Ascending aorta (tissue), 2 donors: ENCODE data around the gene AKNA. TPM values are rescaled to one million over a fixed set of nuclear protein-coding genes. Genes with fewer than 3 reads are reported as not detected.
"Not testable (repeated sequence)": the region's sequence is repeated elsewhere in the genome, so short reads cannot be mapped to it uniquely, and the experiment has no call there.

ENCODE experiments used
- DNase-seq, 2 donors: peaks; one replicate each; pipeline ENCODE4 v3.0.0-alpha.2; 2019; ENCODE audit warnings: low spot score in 2 of 2
- H3K27ac ChIP-seq, 2 donors: fragments of 200-600 bp; sonication (generic); one replicate each; pipeline ENCODE4 v1.5.1; 2016 to 2017; ENCODE audit warnings: mild to moderate bottlenecking in 1 of 2
- H3K27me3 ChIP-seq: fragments of 200-600 bp; sonication (generic); one replicate; pipeline ENCODE4 v1.5.1; 2017
- H3K36me3 ChIP-seq, 2 donors: fragments of 200-600 bp; sonication (generic); one replicate each; pipeline ENCODE4 v1.5.1; 2016
- H3K4me1 ChIP-seq, 2 donors: fragments of 200-600 bp; sonication (generic); one replicate each; pipeline ENCODE4 v1.5.1; 2016 to 2017; ENCODE audit warnings: mild to moderate bottlenecking in 1 of 2
- H3K4me3 ChIP-seq, 2 donors: fragments of 200-600 bp; sonication (generic); one replicate each; pipeline ENCODE4 v1.5.1; 2016 to 2017; ENCODE audit warnings: mild to moderate bottlenecking in 1 of 2
- H3K9me3 ChIP-seq, 2 donors: fragments of 200-600 bp; sonication (generic); one replicate each; pipeline ENCODE4 v1.5.1; 2016
- intact Hi-C: fragments of 100-400 bp; cut with DNase I; formaldehyde crosslinking; loops from one replicate; pipeline ENCODE4 v1.15.1; 2023
- total RNA-seq: library from RNA; depleted of rRNA; stranded (reverse); fragments of >200 nt; gene quantifications from one replicate; pipeline ENCODE4 v1.1.0, GENCODE V29; 2016
- TF ChIP-seq, protein P1 (sequence below), 3 experiments: fragments of 200-600 bp in 2 of 3; fragments of 450-650 bp in 1 of 3; sonication (generic) in 2 of 3; IDR thresholded peaks; one replicate each; pipeline ENCODE4 v1.5.1; 2016 to 2019; ENCODE audit warnings: antibody characterized with exemption in 3 of 3, mild to moderate bottlenecking in 1 of 3, moderate library complexity in 1 of 3

AKNA gene
- total RNA-seq, 1 donor from 2014 or later: 87.9 TPM

DNA sequence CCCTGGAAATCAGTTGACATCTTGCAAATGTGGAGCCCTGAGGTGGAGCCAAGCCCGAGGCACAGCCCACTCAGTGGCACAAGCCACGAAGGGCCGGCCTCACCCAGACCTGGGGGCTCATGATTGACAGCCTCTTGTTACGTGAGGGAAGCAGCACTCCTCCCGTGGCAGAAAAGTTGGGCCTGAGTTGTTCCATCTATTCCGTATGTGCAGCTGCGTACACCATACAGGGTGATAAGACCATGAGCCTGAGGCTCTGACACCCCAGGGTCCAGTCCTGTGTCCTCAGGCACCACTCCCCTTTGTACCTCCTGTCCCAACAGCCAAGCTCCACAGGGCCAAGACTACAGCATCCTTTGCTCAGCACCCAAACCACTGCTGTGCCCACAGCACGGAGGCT, 60.0 kb downstream of the AKNA start:
- Histone ChIP-seq H3K27ac (no peak overlapping the region), H3K4me3 (no peak overlapping the region), H3K4me1 (no peaks in the 10 kb centered on the region), H3K36me3 (no peaks in the 10 kb centered on the region), H3K27me3 (no peaks in the 10 kb centered on the region), H3K9me3 (no peaks in the 10 kb centered on the region)
- intact Hi-C loops: no loop called here
- TF ChIP-seq, protein P1, sequence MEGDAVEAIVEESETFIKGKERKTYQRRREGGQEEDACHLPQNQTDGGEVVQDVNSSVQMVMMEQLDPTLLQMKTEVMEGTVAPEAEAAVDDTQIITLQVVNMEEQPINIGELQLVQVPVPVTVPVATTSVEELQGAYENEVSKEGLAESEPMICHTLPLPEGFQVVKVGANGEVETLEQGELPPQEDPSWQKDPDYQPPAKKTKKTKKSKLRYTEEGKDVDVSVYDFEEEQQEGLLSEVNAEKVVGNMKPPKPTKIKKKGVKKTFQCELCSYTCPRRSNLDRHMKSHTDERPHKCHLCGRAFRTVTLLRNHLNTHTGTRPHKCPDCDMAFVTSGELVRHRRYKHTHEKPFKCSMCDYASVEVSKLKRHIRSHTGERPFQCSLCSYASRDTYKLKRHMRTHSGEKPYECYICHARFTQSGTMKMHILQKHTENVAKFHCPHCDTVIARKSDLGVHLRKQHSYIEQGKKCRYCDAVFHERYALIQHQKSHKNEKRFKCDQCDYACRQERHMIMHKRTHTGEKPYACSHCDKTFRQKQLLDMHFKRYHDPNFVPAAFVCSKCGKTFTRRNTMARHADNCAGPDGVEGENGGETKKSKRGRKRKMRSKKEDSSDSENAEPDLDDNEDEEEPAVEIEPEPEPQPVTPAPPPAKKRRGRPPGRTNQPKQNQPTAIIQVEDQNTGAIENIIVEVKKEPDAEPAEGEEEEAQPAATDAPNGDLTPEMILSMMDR (IDR thresholded peaks at IDR 0.05): no peak
- DNase-seq: no peak

DNA sequence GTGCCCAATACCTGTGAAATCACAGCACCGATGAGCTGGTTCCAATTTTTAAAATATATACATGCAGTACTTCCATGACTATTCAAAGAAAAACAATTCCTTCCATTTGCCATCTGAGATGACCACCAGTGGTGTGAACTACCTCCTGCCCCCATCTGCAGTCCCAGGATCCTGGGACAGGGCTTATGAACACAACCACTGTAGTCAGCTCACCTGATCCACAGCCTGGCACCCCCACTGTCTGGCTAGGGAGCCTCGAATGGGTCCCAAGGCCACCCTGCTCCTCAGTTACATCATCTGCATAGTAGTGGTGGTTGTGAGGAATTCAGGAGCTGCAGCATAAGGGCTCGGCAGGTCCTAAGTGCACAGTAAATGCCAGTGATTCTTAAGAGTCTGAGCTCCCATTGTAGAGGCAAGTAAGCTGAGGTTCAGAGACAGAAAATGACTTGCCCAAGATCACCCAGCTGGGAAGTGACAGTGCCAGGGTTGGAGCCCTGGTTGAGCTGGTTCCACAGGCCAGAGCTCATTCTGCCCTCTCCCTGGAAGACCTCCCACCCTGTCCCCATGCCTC, 62.0 kb downstream of the AKNA start:
- H3K27ac ChIP-seq, intact Hi-C loops, H3K4me1 ChIP-seq, H3K9me3 ChIP-seq, DNase-seq, H3K36me3 ChIP-seq, H3K27me3 ChIP-seq, H3K4me3 ChIP-seq: not testable (repeated sequence)

DNA sequence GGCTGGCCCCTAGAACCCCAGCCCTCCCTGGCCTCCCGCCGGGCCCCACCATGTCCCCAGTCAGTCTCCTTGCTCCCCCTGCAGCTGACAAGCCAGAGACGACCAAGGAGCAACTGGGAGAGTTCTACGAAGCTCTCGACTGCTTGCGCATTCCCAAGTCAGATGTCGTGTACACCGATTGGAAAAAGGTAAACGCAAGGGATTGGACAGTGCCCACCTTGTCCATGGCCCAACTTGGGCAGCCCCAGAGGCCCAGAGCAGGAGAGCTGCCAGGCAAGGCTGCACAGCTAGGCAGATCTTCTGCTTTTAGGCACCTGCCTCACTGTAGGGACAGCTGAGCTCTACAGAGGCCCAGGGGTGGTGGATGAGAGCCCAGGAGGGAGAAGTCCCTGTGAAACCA, 62.8 kb downstream of the AKNA start:
- intact Hi-C loops, H3K27ac ChIP-seq, H3K27me3 ChIP-seq, H3K4me3 ChIP-seq, DNase-seq, H3K9me3 ChIP-seq, H3K36me3 ChIP-seq, H3K4me1 ChIP-seq: not testable (repeated sequence)

DNA sequence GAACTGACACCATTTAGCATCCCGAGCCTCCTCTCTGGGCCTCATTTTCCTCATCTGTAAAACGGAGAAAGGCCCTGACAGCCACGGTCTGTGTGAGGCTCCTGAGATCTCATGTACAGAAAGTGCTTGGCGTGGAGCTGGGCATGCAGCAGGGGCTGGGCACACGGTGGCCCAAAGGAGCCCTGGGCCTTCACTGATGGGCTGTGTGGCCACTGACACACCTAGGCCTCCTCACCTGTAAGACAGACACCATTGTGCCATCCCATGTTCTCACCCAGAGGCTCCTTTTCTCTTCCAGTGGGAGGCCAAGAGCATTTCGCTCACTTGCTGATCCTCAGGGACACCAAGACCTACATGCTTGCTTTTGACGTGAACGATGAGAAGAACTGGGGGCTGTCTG, 63.3 kb downstream of the AKNA start:
- H3K27ac ChIP-seq: no peak overlapping the region
- H3K4me3 ChIP-seq: no peak overlapping the region
- no peaks in the 10 kb centered on the region for H3K36me3 ChIP-seq
- H3K27me3 ChIP-seq: no peaks in the 10 kb centered on the region
- DNase-seq: no peak
- intact Hi-C loops: no loop called here
- H3K4me1 ChIP-seq: no peaks in the 10 kb centered on the region
- TF ChIP-seq, protein P1 (IDR thresholded peaks at IDR 0.05): no peak
- no peaks in the 10 kb centered on the region for H3K9me3 ChIP-seq

DNA sequence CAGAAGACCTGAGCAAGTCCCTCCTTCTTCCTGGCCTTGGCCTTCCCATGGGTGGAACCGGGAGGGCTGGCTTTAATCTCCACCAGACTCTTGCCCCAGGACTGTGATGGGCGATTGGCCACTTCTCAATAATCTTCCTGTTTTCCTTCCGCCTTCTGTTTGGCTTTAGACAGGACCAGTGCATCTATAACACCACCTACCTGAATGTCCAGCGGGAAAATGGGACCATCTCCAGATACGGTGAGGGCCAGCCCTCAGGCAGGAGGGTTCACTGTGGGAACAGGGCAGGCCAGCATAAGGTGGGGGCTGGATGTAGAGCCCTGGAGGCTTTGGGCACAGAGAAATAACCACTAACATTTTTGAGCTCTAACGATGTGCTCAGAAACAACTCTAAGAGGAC, 63.9 kb downstream of the AKNA start:
- H3K27me3 ChIP-seq, H3K36me3 ChIP-seq, intact Hi-C loops, H3K4me3 ChIP-seq, H3K4me1 ChIP-seq, DNase-seq, H3K27ac ChIP-seq, H3K9me3 ChIP-seq: not testable (repeated sequence)

DNA sequence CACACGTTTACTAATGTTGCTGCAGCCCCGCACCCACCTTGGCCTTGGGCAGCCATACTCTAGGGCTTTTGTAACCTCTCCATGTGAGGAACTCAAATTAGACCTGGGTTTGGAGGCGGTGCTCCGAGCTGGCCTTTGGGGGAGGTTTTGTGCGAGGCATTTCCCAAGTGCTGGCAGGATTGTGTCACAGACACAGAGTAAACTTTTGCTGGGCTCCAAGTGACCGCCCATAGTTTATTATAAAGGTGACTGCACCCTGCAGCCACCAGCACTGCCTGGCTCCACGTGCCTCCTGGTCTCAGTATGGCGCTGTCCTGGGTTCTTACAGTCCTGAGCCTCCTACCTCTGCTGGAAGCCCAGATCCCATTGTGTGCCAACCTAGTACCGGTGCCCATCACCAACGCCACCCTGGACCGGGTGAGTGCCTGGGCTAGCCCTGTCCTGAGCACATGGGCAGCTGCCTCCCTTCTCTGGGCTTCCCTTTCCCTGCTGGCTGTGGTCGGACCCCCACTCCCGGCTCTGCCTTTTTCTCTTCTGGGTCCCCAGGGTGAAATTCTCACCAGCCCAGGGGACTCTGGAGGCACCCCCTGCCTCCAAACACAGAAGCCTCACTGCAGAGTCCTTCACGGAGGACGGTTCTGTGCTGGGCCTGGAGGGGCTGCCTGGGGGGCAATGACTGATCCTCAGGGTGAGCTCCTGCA, 64.8 kb downstream of the AKNA start, which contains the start of gene ORM1:
Gene ORM1, plus strand, starts transcription at position 268 of the 701 bp plus-strand sequence. Its CDS starts 36 bp downstream, at position 304.
- DNase-seq, H3K4me3 ChIP-seq, H3K36me3 ChIP-seq, intact Hi-C loops, H3K27ac ChIP-seq, H3K4me1 ChIP-seq, H3K27me3 ChIP-seq, H3K9me3 ChIP-seq: not testable (repeated sequence)

DNA sequence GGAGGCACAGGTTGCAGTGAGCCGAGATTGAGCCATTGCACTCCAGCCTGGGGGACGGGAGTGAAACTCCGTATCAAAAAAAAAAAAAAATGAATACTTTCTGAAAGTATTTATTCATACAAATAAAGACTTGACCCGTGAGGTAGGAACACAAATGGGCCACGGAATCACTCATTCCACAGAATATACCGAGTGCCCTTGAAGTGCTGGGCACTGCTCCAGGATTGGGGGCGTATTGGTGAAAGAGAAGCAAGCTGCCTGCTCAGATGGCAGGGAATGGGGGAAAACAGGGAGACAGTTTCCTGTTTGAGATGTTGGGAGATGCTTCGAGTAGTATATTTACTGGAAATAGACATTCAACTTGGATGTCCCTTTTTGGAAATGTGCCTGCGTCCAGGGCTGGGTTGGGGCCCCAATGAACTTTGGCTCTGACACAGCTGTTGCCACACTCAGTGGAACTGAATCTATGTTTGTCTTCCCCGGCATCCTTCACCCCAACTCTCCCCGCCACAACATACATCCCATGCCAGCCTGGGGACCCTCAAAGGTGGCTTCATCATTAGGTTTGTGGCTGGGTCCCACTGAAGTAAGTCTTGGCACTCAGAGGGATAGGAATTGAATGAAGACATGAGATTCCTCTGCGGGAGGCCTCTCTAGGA, 65.5 kb downstream of the AKNA start:
- DNase-seq, H3K27ac ChIP-seq, H3K9me3 ChIP-seq, H3K4me3 ChIP-seq, H3K27me3 ChIP-seq, intact Hi-C loops, H3K36me3 ChIP-seq, H3K4me1 ChIP-seq: not testable (repeated sequence)

DNA sequence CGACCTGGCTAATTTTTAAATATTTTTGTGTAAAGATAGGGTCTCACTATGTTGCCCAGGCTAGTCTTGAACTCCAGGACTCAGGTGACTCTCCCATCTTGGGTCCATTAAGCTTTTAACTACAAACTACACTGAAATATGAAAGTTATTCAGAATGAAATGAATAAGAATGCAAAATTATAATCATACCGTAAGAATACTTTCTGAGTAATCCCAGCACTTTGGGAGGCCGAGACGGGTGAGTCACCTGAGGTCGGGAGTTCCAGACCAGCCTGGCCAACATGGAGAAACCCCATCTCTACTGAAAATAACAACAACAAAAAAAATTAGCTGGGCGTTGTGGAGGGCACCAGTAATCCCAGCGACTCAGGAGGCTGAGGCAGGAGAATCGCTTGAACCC, 66.0 kb downstream of the AKNA start:
- DNase-seq: no peak
- TF ChIP-seq, protein P1 (IDR thresholded peaks at IDR 0.05): no peak
- H3K27me3 ChIP-seq: no peaks in the 10 kb centered on the region
- H3K36me3 ChIP-seq: no peaks in the 10 kb centered on the region
- no peak overlapping the region for H3K4me3 ChIP-seq
- H3K4me1 ChIP-seq: no peaks in the 10 kb centered on the region
- H3K27ac ChIP-seq: no peak overlapping the region
- H3K9me3 ChIP-seq: no peaks in the 10 kb centered on the region
- intact Hi-C loops: no loop called here

DNA sequence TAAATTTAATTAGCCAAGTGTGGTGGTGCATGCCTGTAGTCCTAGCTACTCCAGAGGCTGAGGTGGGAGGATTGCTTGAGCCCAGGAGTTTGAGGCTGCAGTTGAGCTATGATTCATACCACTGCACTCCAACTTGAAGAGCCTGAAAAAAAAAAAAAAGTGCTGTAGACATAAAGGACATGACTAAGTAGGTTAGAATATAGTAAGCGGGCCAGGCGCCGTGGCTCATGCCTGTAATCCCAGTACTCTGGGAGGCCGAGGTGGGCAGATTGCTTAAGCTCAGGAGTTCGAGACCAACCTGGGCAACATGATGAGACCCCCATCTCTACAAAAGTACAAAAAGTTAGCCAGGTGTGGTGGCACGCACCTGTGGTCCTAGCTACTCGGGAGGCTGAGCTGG, 67.1 kb downstream of the AKNA start:
- not testable (repeated sequence) for DNase-seq, H3K4me3 ChIP-seq

More for the DNA sequence above, 67.1 kb downstream of the AKNA start:
- H3K9me3 ChIP-seq, H3K36me3 ChIP-seq, H3K4me1 ChIP-seq, H3K27me3 ChIP-seq, intact Hi-C loops, H3K27ac ChIP-seq: not testable (repeated sequence)
